ENCODE data around the gene COG8. TPM values are rescaled to one million over a fixed set of nuclear protein-coding genes. Genes with fewer than 3 reads are reported as not detected.

The COG8 gene
- total and polyA plus RNA-seq, 10 of the 15 experiments (the other 5 are each of a cell fraction or from before 2014, with no cell fraction given), result 2.8 to 39.6 (median 23.8) TPM

DNA sequence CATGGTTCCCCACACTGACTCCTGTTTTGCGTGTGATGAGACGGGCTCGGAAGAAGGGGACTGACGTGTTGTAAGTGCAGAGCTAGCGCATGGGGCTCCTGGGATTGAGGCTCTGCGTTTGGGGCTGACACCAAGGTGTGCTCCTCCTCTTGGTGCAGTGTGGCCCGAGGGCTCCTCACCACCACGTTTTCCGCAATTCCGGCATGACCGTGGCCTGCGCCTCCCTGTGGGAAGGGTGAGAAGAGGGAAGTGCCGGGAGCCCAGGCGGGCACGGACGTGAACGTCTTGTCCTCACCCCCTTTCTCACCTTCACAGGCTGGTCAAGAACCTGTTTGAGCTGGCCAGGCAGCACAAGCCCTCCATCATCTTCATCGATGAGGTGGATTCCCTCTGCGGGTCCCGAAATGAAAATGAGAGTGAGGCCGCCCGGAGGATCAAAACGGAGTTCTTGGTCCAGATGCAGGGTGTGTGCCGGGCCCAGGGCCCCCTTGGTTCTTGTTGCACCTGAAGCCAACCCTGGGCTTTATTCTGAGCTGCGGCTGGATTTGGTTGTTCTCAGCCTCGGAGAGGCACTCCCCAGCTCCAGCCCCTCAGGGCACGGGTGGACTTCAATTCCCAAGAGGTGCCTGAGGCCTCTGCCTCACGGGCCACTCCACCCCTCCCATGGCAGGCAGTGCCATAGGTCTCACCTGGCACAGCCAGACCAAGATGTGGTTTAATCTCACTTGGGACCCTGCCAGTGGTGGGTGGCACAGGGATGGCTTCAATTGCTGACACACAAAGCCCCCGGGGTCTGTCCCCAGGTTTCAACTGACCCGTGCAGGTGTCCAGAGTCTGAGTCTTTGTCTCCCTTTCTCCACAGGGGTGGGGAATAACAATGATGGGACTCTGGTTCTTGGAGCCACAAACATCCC lies 19.3 kb downstream of the COG8 start (continued):
- TF ChIP-seq POU2F2 (IDR thresholded peaks at IDR 0.05; ENCODE audit: borderline replicate concordance, low read depth, low read length), result no peak
- TF ChIP-seq, protein P1, sequence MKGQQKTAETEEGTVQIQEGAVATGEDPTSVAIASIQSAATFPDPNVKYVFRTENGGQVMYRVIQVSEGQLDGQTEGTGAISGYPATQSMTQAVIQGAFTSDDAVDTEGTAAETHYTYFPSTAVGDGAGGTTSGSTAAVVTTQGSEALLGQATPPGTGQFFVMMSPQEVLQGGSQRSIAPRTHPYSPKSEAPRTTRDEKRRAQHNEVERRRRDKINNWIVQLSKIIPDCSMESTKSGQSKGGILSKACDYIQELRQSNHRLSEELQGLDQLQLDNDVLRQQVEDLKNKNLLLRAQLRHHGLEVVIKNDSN (IDR thresholded peaks at IDR 0.05; ENCODE audit: borderline replicate concordance, extremely low read length, insufficient read depth, low read depth, low read length), result no peak
- TF ChIP-seq RAD51 (IDR thresholded peaks at IDR 0.05), result no peak
- TF ChIP-seq, protein P2, sequence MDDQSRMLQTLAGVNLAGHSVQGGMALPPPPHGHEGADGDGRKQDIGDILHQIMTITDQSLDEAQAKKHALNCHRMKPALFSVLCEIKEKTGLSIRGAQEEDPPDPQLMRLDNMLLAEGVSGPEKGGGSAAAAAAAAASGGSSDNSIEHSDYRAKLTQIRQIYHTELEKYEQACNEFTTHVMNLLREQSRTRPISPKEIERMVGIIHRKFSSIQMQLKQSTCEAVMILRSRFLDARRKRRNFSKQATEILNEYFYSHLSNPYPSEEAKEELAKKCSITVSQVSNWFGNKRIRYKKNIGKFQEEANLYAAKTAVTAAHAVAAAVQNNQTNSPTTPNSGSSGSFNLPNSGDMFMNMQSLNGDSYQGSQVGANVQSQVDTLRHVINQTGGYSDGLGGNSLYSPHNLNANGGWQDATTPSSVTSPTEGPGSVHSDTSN (IDR thresholded peaks at IDR 0.05; ENCODE audit: insufficient replicate concordance, low read depth, low read length), result no peak
- TF ChIP-seq FOS (IDR thresholded peaks at IDR 0.05; ENCODE audit: borderline replicate concordance, extremely low read depth, insufficient read length), result no peak

GRCh38 chr16:69319381-69319780 lies 20.0 kb downstream of the COG8 start:
- ChIA-PET POLR2A (no interaction called here), CTCF (no interaction called here), RAD21 (ENCODE audit: unreplicated experiment) (no interaction called here), SMC1A (ENCODE audit: uncharacterized antibody, unreplicated experiment) (no interaction called here)
- H4K20me1 ChIP-seq (ENCODE audit: control insufficient read depth, insufficient read depth), result no peaks in the 10 kb centered on the region
- DNase-seq (ENCODE audit: low read depth, low spot score) (no peak), FAIRE-seq (no peak), ATAC-seq (no peak)
- 91% methylated on average over 8 of the region's 9 CpGs for WGBS (ENCODE audit: insufficient coverage, insufficient replicate concordance, low lambda C conversion rate, missing lambda C conversion rate)
- H3K9me3 ChIP-seq (replicated peaks; ENCODE audit: control insufficient read depth, insufficient read depth, low read length), result no peaks in the 10 kb centered on the region
- H3K36me3 ChIP-seq (ENCODE audit: control insufficient read depth in 2 of 2, insufficient read depth in 2 of 2, low read length in 1 of 2), result peaks cover 24 to 51% of the 10 kb centered on the region in 2 experiments
- no peak overlapping the region for H3K4me2 ChIP-seq (ENCODE audit: control insufficient read depth, insufficient read depth)
- no peak overlapping the region for H3K27ac ChIP-seq (ENCODE audit: control insufficient read depth, insufficient read depth)
- H3K27me3 ChIP-seq (replicated peaks in 1 of 2; ENCODE audit: control insufficient read depth in 2 of 2, insufficient read depth in 2 of 2, low read length in 1 of 2), result no peaks in the 10 kb centered on the region
- H3K4me1 ChIP-seq (ENCODE audit: control insufficient read depth, insufficient read depth, low read length), result no peaks in the 10 kb centered on the region; the same call in 1 of the 2 replicates
- H3K9ac ChIP-seq (ENCODE audit: control insufficient read depth, insufficient read depth, low read length), result no peak overlapping the region
- in situ Hi-C loops (cut with MboI) (no loop called here), intact Hi-C loops (cut with micrococcal nuclease; ENCODE audit: unreplicated experiment) (no loop called here)
- TF ChIP-seq, protein P2 (IDR thresholded peaks at IDR 0.05; ENCODE audit: insufficient replicate concordance, low read depth, low read length), result no peak
- TF ChIP-seq NFYB (IDR thresholded peaks at IDR 0.05; ENCODE audit: insufficient read depth, low read depth, low read length) (no peak), IRF5 (IDR thresholded peaks at IDR 0.05; ENCODE audit: borderline replicate concordance) (no peak), STAT1 (conservative IDR thresholded peaks at IDR 0.05) (no peak), YY1 (IDR thresholded peaks at IDR 0.05; ENCODE audit: low read depth, low read length) (no peak), GABPA (IDR thresholded peaks at IDR 0.05; ENCODE audit: low read depth) (no peak), YBX1 (IDR thresholded peaks at IDR 0.05) (no peak)
- TF ChIP-seq, protein P3, sequence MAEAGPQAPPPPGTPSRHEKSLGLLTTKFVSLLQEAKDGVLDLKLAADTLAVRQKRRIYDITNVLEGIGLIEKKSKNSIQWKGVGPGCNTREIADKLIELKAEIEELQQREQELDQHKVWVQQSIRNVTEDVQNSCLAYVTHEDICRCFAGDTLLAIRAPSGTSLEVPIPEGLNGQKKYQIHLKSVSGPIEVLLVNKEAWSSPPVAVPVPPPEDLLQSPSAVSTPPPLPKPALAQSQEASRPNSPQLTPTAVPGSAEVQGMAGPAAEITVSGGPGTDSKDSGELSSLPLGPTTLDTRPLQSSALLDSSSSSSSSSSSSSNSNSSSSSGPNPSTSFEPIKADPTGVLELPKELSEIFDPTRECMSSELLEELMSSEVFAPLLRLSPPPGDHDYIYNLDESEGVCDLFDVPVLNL (IDR thresholded peaks at IDR 0.05; ENCODE audit: low read depth, low read length), result no peak
- TF ChIP-seq, protein P4, sequence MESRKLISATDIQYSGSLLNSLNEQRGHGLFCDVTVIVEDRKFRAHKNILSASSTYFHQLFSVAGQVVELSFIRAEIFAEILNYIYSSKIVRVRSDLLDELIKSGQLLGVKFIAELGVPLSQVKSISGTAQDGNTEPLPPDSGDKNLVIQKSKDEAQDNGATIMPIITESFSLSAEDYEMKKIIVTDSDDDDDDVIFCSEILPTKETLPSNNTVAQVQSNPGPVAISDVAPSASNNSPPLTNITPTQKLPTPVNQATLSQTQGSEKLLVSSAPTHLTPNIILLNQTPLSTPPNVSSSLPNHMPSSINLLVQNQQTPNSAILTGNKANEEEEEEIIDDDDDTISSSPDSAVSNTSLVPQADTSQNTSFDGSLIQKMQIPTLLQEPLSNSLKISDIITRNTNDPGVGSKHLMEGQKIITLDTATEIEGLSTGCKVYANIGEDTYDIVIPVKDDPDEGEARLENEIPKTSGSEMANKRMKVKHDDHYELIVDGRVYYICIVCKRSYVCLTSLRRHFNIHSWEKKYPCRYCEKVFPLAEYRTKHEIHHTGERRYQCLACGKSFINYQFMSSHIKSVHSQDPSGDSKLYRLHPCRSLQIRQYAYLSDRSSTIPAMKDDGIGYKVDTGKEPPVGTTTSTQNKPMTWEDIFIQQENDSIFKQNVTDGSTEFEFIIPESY (IDR thresholded peaks at IDR 0.05), result no peak
- H3K79me2 ChIP-seq (ENCODE audit: control insufficient read depth, insufficient read depth, low read length), result peaks cover 7% of the 10 kb centered on the region
- H3K4me3 ChIP-seq, result no peak overlapping the region
- BruUV-seq (replicated peaks), result no TSS peak
- H2AFZ ChIP-seq (ENCODE audit: control insufficient read depth, low read depth, low read length), result no peak overlapping the region
